GM19324 (cell line): ENCODE data around the gene HELZ2.

Experiments
- ATAC-seq: cut with Tn5 transposase; IDR thresholded peaks from one replicate; pipeline ENCODE4 v1.9.1; 2021; ENCODE audit warnings: mild to moderate bottlenecking, moderate library complexity; ENCODE audit not compliant: unreplicated experiment, low FRiP score

The HELZ2 gene

GRCh38 chr20:63598479-63599395, 24.7 kb upstream of the HELZ2 start:
- ATAC-seq, result no peak

DNA sequence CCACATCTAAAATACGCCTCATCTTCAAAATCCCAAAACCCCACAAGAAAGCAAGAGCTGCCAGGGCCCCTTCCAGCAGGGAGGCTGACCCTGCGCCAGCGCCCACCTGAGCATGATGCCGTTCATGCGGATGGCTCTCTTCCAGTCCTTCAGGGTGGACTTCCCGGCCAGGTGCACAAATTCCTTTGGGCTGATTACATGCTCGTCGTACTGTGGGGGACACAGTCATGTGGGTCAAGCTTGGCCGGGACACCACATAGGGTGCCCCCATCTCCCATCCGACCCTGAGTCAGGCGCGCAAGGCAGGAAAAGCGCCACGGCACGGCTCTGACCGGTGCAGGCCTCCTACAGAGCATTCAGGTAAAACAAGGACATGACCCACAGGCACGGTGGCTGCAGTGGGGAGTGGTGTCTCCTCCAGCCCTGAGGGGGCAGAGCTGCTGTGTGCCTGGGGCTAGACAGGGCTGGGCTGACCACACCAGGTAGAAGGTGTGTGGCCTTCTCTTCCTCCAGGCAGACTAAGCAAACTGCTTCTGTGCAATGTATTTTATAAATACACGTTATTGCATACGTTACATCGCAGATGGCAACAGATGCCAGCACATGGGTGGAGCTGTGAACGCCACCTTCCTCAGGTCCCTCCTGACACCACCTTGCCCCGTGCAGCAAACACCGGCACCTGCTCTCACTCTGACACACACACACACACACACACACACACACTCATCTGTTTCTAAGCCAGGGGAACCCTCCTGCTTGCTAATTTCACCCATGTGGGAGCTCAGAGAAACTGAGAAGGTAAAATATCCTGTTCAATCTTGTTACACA, 23.8 kb upstream of the HELZ2 start:
- no peak for ATAC-seq

DNA sequence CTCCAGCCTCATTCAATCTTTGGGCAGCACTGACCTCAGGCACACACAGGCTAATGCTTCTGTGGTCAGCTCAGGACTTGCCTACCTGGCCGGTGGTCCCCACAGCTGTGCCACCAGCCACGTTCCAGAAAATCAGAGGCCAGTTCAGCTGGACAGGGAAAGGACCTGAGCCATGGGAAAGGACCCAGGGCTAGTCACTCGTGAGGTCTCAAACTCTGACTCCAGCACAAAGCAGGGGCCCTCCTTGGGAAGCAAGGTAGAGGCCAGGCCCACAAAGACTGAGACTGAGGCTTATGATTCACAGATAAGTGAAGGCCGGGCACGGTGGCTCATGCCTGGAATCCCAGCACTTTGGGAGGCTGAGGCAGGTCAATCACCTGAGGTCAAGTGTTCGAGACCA, 22.4 kb upstream of the HELZ2 start:
- no peak for ATAC-seq

- no peak for ATAC-seq
Observed at GRCh38 chr20:63595416-63596127, 21.5 kb upstream of the HELZ2 start.

GRCh38 chr20:63594043-63594561, 20.1 kb upstream of the HELZ2 start:
- ATAC-seq, result no peak

DNA sequence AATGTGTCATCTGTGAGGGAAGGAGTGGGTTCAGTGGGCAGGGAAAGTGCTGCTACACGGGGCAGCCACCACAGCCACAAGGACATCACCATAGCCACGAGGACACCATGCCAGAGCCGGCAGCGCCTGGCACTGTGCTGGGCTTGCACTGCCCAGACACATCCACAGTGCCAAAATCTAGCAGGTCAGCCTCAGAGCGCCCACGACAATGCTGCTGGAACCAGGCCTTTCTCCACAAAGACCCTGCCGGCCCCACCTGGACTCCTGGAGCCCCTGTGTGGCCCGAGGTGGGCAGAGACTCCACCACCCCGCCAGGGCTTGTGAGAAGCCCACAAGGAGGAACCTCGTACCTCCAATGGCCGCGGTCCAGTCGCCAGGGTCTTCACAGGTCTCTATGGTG, 18.6 kb upstream of the HELZ2 start:
- ATAC-seq, result no peak

DNA sequence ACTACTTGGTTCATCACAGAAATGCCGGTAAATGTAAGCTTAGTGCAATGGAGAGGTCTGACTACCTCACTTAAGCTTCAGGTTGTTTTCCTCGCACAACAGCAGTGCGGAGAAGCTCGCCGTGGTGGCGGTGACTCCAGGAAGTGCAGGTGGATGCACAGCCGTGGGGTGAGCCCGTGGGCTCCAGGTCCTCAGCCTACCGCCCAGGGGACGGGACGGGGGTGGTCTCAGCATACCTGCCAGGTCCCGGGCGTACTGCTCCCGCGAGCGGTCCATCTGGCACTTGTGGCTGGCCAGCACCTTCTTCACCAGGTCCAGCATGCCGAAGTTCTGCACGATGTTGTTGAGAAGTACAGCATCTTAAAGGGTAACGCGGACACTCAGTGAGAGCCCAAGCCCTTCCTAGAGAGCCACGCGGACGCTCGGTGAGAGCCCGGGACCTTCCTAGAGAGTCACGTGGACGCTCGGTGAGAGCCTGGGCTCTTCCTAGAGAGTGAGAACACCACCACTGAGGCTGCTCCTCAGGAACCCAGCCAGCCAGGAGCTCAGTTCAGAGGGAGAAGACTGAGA, 17.8 kb upstream of the HELZ2 start:
- ATAC-seq, result no peak

GRCh38 chr20:63591147-63591533, 17.1 kb upstream of the HELZ2 start:
- no peak for ATAC-seq

- no peak for ATAC-seq
Observed at GRCh38 chr20:63590218-63591146, 16.4 kb upstream of the HELZ2 start.

GRCh38 chr20:63589261-63590217, 15.5 kb upstream of the HELZ2 start:
- no peak for ATAC-seq

- ATAC-seq, result no peak
Observed at GRCh38 chr20:63588641-63589041, 14.6 kb upstream of the HELZ2 start.

GRCh38 chr20:63587776-63588591, 13.9 kb upstream of the HELZ2 start:
- no peak for ATAC-seq

- ATAC-seq, result no peak
Observed at GRCh38 chr20:63587256-63587655, 13.2 kb upstream of the HELZ2 start.

- no peak for ATAC-seq
Observed at GRCh38 chr20:63586797-63587196, 12.8 kb upstream of the HELZ2 start.

GRCh38 chr20:63585616-63586565, 11.9 kb upstream of the HELZ2 start:
- no peak for ATAC-seq

GRCh38 chr20:63582382-63583063, 8.5 kb upstream of the HELZ2 start:
- ATAC-seq, result no peak
